HepG2 (cell line): ENCODE measurements around the gene LRRC8E. TPM values are rescaled to one million over a fixed set of nuclear protein-coding genes. Genes with fewer than 3 reads are reported as not detected.

Experiments
- ARID4A ChIP-seq: sonication (generic); formaldehyde crosslinking; IDR thresholded peaks from 2 replicates; pipeline ENCODE4 v1.5.0; 2020; ENCODE audit warnings: mild to moderate bottlenecking, missing genetic modification reagents, borderline replicate concordance
- ASH2L ChIP-seq: fragments of 300-600, 200-600 bp; sonication (generic); IDR thresholded peaks from 2 replicates; pipeline ENCODE4 v1.7.0; 2017; ENCODE audit warnings: low read depth, mild to moderate bottlenecking, moderate library complexity, mixed read lengths, low read length; ENCODE audit not compliant: insufficient read length
- CC2D1A ChIP-seq: sonication (generic); formaldehyde crosslinking; IDR thresholded peaks from 2 replicates; pipeline ENCODE4 v1.8.1; 2023; ENCODE audit warnings: mild to moderate bottlenecking, missing genetic modification reagents
- E2F1 ChIP-seq: sonication (generic); formaldehyde crosslinking; IDR thresholded peaks from 2 replicates; pipeline ENCODE4 v1.5.0; 2020; ENCODE audit warnings: missing genetic modification reagents
- MXD1 ChIP-seq: sonication (generic); formaldehyde crosslinking; IDR thresholded peaks from 2 replicates; pipeline ENCODE4 v1.4.0; 2020; ENCODE audit warnings: mild to moderate bottlenecking, missing genetic modification reagents
- MXI1 ChIP-seq: IDR thresholded peaks from 3 replicates; pipeline ENCODE4 v1.6.1; 2012; ENCODE audit warnings: low read depth, low read length, inconsistent platforms, borderline replicate concordance
- NR2F1 ChIP-seq, 2 experiments: fragments of 450-650 bp in 1 of 2; formaldehyde crosslinking in 1 of 2; IDR thresholded peaks; 2 replicates each; pipeline versions ENCODE4 v1.5.0 to v1.6.1; 2016 to 2020; ENCODE audit warnings: mild to moderate bottlenecking in 1 of 2, missing compliant biosample characterization in 1 of 2, missing genetic modification reagents in 1 of 2, moderate library complexity in 1 of 2
- SAP130 ChIP-seq: IDR thresholded peaks from 2 replicates; pipeline ENCODE4 v1.6.1; 2016; ENCODE audit warnings: low read depth
- THAP7 ChIP-seq: sonication (generic); formaldehyde crosslinking; IDR thresholded peaks from 2 replicates; pipeline ENCODE4 v1.8.1; 2023; ENCODE audit warnings: mild to moderate bottlenecking, missing genetic modification reagents
- ZMAT5 ChIP-seq: sonication (generic); formaldehyde crosslinking; IDR thresholded peaks from 2 replicates; pipeline ENCODE4 v1.5.0; 2020; ENCODE audit warnings: mild to moderate bottlenecking, low read depth, missing genetic modification reagents, borderline replicate concordance
- ZNF552 ChIP-seq: sonication (generic); formaldehyde crosslinking; IDR thresholded peaks from 2 replicates; pipeline ENCODE4 v1.9.0; 2022; ENCODE audit warnings: missing genetic modification reagents, mild to moderate bottlenecking, borderline replicate concordance
- ZNF687 ChIP-seq: sonication (generic); formaldehyde crosslinking; IDR thresholded peaks from 2 replicates; pipeline ENCODE4 v1.5.1; 2020; ENCODE audit warnings: mild to moderate bottlenecking, missing genetic modification reagents, moderate library complexity
- ZNF691 ChIP-seq: sonication (generic); formaldehyde crosslinking; IDR thresholded peaks from 2 replicates; pipeline ENCODE4 v1.4.0; 2020; ENCODE audit warnings: missing genetic modification reagents, low read depth, mild to moderate bottlenecking, borderline replicate concordance
- polyA plus RNA-seq, 8 experiments: library from polyadenylated mRNA; depleted of rRNA in 3 of 8; stranded (reverse) in 7 of 8; unstranded in 1 of 8; fragments of >200 nt; fragmentation: Illumina TruSeq in 4 of 8; extraction: Trizol in 4 of 8; gene quantifications; 2 replicates each; pipeline versions ENCODE4 v1.2.1 to v1.2.3, GENCODE V29; 2011 to 2016; ENCODE audit warnings: low read depth in 4 of 8, missing spikeins in 1 of 8, mixed read lengths in 1 of 8; ENCODE audit not compliant: insufficient read depth in 1 of 8
- total RNA-seq, 5 experiments: library from RNA; depleted of rRNA; stranded (reverse); fragments of >200 nt; fragmentation: Illumina TruSeq; extraction: Trizol; gene quantifications; 2 replicates each; pipeline ENCODE4 v1.2.3, GENCODE V29; 2016; ENCODE audit warnings: low read depth in 1 of 5

LRRC8E gene
- total and polyA plus RNA-seq, 2 of the 13 experiments (the other 11 are each of a cell fraction or from before 2014, with no cell fraction given): 8.0 to 10.3 TPM

GRCh38 chr19:7919610-7920518 lies 31.6 kb downstream of the LRRC8E start, which contains the start of gene SNAPC2 (continued):
- 0 out of 2 replicates have a peak, but pooled peaks have one; percentile 32 for TF ChIP-seq E2F1
- TF ChIP-seq MXI1: peak; percentile 68; the same call in 1 of the 3 replicates
- no peak for TF ChIP-seq CC2D1A
- TF ChIP-seq THAP7 (CRISPR knock-in tag): peak; percentile 33; the same call in 1 of the 2 replicates
- TF ChIP-seq SAP130 (CRISPR knock-in tag): peak; percentile 91
- peak; percentile 4 to 42; a peak in 1 of 4 replicates for TF ChIP-seq NR2F1 (CRISPR knock-in tag; IDR thresholded peaks at IDR 0.05)
- TF ChIP-seq ASH2L: peak; percentile 62
- peak; percentile 69 for TF ChIP-seq MXD1 (CRISPR knock-in tag)
- peak; percentile 23; the same call in 1 of the 2 replicates for TF ChIP-seq ZNF691 (CRISPR knock-in tag)
- no peak for TF ChIP-seq ZMAT5 (CRISPR knock-in tag)
- peak; percentile 82; the same call in 1 of the 2 replicates for TF ChIP-seq ARID4A (CRISPR knock-in tag)
- peak; percentile 86 for TF ChIP-seq ZNF687 (CRISPR knock-in tag)
- peak; percentile 47; the same call in 1 of the 2 replicates for TF ChIP-seq ZNF552 (CRISPR knock-in tag)
